ENCODE measurements around the gene CCER1.

CCER1 gene

DNA sequence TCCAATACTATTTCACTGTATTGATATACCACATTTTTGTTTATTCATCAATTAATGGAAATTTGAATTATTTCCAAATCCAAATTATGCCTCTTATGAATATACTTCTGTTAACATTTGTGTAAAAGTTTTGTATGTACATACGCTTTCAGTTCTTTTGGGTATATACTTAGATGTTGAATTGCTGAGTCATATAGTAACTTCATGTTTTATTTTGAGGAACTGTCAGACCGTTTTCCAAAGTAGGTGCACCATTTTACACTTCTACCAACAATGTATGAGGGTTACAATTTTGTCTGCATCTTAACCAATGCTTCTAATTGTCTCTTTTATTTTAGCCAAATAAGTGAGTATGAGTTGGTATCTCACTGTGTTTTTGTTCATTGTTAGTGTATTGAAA lies 10.2 kb upstream of the CCER1 start:
- DNase-seq (ENCODE audit: low read depth) = no peak

DNA sequence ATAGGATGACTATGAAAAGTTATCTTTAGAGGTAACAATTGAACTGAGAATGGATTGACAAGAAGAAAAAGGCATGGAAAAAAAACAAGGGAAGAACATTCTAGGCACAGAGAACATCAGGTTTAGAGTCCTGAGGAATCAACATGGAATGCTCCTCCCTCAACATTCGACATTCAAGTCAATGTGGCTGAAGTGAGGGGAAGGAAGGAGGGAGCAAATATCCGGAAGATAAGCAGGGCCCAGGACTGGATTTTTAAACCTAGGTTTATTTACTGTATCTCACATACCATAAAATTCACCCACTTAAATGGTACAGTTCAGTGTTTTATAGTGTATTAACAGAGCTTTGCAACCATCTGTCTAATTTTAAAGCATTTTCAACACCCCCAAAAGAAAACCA lies 9.6 kb upstream of the CCER1 start:
- DNase-seq (ENCODE audit: low read depth) = no peak

DNA sequence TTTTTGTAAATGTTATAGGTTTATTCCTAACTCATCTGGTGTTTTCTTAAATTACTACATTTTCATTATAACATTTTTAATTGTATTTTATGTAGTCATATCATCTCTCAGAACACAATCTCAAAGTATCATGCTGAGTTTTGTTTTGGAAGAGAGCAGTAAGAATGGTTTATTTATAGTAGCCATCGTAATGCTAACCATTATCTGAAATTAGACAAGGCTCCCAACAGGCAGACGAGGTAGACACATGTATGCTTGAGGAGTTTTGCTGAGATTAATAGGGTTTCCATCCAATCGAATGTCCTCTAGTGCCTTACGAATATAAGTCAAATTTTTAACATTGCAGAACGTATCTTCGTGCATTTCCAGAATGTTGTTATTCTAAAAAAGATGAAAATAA lies 9.0 kb upstream of the CCER1 start:
- DNase-seq (ENCODE audit: low read depth) = no peak

DNA sequence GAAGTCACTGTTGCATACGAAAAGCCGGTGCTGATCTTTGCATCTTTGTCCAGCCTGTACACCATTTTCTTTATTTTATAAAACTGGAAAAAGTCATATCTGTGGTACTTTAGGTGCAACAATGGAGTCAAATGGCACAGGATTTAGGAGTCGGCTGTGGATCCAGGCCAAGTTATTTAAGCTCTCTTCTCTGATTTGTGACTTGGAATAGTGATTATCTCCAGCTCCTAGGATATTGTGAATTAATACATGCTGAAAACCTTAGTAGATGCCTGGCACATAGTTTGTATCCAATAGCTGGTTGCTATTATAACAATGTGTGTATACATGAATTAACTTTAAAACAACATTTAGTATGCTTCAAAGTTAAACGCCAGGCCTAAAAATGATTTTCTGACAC lies 6.2 kb upstream of the CCER1 start:
- no peak for DNase-seq (ENCODE audit: low read depth)

DNA sequence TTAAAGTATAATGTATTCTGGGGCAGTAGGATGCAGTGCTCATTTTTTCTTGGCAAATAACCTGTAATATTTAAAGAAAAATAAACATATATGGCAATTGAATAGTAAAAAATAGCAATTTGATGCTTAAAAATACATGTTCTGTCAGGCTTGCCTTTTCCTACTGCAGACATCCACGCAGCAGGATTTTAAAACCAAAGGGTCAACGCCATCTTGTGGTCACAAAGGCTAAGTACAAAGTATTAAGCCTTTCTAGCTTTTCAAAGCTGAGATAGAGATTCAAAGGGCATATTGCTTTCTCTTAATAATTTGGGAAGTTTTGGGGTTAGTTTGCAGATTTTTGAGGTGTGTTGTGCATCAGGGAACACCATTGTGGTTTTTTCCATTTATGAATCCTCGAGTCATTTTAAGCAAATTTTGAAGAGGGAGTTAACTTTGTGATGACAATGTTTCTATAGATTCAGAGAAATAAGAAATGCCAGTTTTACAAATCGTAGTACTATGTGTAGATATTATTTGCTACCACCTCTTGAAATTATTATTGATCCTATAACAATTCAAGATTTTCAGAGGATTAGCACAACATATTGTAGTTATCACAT lies 4.7 kb upstream of the CCER1 start:
- DNase-seq (ENCODE audit: low read depth) = peak; percentile 65

DNA sequence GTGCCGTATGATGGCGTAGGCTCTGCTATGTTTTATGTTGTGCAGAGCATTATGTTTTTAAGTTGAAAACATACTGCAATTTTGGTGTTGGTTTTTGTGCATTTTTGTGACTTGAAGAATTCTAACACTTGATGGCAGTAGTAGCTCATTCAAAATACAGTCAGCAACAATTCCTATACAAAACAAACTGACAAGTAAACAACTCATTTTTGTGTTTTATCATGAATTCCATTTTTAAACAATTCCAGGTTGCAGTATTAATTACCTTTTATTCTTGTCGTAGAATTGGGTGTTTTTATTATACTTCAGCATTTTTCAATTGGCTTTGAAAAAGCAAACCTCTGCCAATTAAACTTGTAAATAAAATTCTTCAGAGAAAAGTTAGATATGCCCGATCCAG lies 4.1 kb upstream of the CCER1 start:
- peak; percentile 13 for DNase-seq (ENCODE audit: low read depth)

DNA sequence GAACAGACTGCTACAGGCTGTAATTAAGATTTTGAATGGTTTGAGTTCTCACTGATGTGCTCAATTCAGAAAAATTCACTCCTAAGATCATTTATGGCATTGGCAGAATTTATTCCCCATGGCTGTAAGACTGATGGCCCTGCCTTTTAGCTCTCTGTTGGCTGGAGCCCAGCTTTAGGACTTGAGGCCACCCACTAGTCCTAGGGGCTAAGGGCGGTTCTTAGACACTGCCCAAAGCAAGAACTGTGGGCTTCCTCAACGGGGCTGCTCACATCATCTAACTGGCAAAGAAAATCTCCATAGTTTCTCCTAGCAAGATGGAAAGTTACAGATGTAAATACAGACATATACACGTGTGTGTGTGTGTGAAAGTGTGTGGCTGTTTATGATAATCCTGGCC lies 3.4 kb upstream of the CCER1 start:
- DNase-seq (ENCODE audit: low read depth) = no peak

DNA sequence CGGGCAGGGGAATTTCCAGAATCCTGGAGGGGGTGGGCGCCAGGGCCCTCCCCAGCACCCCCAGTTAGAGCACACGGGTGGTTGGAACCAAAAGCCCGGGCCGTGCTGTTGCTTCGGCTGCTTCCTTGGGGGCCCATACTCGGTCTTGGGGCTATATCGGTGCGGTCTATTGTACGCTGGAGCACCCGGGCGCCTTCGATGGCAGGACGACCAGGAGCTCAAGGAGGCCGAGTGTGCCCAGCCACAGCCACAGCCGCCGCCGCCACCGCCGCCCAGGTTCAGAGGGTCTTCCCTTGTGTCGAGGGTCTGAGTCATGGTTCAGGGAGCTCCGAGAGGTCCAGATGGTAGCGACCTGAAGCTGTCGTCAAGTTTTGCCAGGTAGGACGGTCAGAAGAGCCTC lies 548 bp downstream of the CCER1 start:
- DNase-seq (ENCODE audit: low read depth) = no peak

DNA sequence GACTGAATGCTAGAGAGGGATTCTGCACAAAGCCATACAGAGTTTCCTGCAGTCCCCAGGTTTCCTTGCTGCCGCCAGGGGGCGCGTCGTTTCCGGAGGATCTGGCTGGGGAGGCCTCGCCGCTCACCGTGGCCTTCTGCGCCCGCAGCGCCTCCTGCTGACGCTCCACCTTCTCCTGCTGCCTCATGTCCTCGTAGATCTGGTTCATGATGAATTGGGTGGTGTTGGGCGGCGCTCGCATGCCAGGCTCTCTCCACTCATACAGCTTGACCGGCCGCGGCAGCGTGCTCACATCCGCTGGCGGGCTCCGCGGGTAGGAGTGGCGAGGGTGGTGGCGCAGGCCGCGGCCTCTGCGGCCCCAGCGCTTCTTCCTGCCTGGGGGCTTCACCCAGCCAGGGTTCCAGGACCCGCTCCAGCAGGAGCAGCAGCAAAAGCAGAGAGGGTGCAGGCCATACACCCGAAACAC lies 987 bp downstream of the CCER1 start:
- no peak for DNase-seq (ENCODE audit: low read depth)

DNA sequence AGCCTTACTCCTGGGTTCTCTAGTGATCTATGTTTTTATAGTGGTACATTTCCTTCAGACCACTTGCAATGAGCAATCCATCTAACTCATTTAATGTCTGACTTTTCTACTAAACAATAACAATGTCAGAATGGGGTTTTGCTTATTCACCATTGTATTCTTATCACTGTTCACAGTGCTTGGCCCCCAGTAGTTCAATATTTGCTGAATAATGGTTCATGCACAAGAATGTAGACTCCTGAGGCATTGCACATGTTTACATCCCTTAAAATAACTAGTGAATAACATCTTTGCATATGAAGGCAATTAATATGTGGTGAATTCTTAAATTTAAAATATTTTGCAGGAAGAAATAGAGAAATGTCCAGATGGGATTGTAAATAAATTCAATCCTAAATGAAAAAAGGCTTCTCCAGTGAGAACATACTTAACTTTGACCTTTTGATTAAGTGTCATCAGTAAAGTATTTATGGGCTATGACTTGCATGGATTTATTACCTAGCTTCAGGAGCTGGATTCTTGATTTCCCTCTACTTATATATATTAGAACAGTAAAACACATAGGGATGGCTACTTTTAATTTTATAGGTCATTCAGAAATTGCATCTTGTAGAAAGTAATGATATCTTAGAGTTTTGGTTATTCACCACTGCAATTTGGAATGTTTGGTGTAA lies 3.4 kb downstream of the CCER1 start:
- no peak for DNase-seq (ENCODE audit: low read depth)

DNA sequence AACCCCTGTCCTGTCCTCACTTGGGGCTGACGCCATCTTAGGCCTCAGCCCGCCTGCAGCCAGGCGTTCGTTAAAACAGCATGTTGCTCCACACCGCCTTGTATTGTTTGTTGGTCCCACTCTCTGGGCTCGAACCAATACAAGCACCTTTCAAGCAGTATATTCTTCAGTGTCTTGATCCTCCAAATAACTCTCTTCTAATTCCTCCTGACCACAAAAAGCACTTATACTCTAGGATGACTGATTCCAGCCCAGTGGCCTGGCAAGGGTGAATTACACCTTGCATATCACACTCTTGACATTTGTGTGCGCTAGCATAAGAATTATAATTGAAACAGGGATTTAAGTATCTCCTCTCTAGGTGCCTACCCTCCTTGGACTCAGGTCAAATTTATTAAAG lies 7.1 kb downstream of the CCER1 start:
- no peak for DNase-seq (ENCODE audit: low read depth)

DNA sequence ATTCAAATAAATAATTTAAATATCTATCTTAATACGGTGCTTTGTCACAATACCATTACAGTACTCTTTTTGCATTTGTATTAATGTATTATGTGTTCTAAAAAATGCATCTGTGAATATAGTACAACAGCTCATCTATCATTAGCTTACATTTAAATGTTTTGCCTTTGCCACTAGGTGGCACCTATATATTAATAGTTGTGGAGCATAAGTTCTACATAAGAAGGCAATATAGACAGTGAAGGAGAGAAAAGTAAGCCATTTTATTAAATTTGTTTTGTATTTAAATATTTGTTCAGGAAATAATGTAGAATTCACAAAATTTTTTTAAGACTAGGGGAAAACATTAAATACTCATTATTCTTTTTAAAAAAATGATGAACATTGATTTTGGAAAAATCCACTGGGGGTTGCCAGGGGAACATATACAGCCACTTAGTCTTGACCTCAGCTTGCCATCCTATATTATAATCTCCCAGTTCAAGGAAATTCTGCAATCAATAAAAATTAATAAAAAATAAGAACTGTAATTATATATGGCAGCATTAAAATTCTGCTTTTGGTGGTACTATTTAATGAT lies 9.8 kb downstream of the CCER1 start:
- peak; percentile 66 for DNase-seq (ENCODE audit: low read depth)

DNA sequence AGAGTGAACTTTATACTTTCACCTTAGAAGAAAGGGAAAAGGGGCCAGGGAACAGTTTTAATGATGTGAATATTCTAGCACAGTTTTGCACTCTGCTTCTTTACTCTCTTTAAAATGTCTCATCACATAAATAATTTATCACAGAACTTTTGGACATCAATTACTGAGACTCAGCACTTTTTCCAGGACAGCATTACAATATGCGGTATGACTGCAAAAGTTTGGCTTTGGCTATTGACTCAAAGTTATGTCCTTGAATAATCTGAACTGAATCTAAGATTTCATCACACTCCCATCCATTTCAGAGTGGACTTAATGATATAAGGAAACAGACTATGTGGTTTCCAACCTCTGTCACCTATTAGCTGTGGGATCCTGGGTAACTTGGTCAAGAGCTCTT lies 11.7 kb downstream of the CCER1 start:
- no peak for DNase-seq (ENCODE audit: low read depth)

DNA sequence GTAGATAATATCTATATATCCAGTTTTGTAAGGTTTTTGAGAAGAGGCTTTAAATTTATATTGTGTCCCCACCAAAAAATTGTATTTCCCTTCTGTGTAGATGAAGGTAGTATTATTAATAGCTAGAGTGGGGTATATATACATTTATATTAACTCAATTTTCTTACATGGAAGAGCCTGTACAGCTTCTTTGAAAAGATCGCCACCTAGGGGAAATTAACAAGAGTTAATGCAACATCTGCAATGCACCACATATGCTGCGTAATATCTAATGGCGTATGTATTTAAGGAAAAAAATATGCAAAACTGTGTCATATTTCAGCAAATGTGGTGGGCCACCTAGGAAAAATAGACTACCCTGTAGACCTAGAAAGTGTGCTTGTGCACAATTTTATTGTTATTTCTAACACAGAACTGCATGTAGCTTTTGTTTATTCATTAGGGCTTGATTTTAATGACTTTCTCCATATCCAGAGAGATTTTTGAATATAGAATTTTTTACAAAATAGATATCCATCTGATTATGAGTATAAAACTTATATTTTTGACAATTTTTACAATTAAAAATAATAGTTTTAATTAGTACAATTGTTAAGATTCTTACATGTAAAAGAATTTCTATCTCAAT lies 14.0 kb downstream of the CCER1 start:
- peak; percentile 81 for DNase-seq (ENCODE audit: low read depth)

DNA sequence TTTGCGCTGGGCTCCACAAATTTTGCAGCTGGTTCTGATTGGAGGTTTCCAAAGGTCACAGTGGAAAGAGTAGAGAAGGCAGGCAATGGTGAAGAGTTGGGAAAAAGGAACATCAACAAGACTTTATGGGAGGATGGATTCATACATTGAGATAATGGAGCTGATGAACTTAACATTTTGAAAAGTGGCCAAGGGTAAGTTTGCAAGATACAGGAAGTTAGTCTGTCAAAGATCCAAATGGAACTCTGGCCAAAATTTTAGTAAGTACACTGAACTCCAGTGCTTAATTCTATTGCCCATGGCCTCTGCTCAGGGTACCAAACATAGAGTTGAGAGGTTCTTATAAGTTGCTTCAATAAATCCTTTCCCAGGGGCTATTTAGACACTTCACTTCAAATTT lies 15.6 kb downstream of the CCER1 start:
- DNase-seq (ENCODE audit: low read depth) = no peak

DNA sequence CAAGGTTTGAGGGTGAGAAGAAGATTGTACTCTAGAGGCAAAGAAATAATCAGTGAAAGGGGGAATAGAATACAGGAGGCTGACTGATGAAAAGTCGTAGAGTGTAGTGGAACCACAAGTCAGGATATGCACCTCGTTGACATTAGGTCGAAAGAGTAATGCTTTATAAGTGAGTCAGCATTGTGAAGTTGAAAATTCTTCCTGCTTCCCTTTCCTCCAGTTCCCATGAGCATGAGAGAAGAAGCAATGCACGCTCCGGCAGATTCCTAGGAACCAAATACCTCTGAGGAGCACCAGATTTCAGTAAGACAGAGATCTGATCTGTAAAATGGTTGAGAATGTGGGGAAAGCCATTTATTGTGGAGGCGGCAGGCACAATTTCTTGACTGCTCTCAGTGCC lies 16.5 kb downstream of the CCER1 start:
- DNase-seq (ENCODE audit: low read depth) = peak; percentile 79

DNA sequence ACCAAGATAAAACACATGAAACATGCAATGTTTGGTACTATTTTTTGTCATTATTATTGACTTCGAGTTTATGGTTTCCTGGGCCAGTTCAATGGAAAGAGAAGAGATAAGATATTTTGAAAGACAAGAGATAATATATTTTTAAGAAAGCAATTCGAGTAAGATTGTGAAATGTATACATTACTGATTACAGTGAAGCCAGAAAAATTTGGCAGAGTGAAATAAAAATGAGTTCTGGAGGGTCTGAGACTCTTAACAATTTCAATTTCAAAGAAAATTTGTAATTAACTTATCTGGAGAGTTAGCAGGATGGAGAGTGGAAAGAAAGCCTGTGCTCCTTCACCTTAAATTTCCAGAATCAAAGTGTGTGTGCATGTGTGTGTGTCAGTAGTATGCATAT lies 17.3 kb downstream of the CCER1 start:
- DNase-seq (ENCODE audit: low read depth) = no peak

DNA sequence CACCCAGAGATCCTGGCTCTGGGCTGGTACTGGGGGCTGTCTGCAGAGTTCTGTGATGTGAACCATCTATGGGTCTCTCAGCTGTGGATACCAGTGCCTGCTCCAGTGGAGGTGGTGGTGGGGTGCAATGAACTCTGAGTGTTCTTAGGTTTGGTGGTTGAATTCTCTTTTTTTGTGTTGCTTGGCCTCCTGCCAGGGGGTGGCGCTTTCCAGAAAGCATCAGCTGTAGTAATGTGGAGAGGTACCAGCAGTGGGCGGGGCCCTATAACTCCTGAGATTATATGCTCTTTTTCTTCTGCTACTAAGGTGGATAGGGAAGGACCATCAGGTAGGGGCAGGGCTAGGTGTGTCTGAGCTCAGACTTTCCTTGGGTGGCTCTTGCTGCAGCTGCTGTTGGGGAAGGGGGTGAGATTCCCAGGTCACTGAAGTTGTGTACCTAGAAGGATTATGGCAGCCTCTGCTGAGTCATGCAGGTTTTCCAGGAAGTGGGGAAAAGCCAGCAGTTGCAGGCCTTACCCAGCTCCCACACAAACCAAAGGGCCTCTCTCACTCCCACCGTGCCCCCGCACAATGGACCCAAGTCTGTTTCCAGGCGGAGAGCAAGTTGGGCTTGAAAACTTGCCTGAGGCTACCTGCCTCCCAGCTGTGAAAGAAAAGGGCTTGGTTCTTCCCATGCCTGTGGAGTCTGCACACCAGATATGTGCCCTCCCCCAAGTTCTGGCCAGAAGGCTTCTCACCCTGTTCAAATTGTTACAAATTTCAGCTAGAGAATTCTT lies 18.6 kb downstream of the CCER1 start:
- no peak for DNase-seq (ENCODE audit: low read depth)

DNA sequence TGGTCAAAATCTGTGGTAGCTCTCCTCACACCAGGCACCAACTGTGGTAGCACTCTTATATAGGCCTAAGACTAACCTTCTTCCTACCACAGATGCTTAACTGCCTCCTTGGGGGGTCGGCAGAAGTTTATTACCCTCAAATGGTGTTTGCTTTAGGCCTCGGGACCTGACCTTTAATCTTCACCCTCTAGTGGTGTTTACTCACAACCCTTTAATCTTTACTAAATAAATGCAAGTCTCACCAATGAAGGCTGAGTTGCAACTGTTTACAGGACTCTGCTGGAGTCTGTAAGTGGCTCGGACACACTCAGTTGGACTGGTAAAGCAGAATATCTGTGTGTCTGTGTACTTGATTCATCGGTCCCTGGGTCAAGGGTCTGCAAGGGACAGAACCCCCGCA lies 29.4 kb downstream of the CCER1 start:
- DNase-seq (ENCODE audit: low read depth) = no peak

DNA sequence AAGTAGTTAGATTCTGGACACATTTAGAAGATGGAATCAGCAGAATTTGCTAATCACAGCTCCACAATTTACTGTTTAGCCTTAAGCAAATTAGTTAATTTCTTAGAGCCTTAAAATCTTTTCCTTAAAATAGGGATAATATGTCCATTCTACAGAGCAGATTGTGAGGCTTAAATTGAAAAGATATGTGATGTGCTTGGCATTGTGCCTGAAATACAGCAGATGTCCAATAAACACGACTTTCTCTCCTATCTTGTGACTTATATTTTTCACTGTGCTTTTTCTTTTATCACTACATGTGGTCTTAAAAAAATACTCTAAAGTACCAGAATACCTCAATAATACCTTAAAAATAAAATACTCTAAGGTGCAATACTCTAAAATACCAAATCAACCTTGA lies 30.6 kb downstream of the CCER1 start:
- no peak for DNase-seq (ENCODE audit: low read depth)

DNA sequence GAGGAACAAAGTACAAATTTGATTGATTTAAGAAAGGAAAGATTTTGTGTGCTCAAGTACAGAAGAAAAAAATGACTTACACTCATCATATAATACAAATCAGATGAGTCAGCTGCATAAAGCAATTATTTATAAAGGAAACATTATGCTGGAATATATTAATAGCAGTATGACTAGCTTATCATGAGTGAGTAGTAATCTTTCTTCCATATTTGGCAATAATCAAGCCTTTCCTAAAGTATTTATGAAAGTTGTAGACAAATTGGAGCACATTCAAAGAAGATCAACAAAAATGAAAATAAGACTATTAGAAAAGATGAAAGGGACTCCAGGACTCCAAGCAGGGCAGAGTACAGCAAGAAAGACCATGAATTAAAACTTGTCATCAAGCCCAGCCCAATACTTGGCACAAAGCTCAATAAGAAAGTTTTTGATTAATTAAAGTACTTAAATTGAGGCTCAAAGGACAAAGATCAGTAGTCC lies 32.8 kb downstream of the CCER1 start:
- DNase-seq (ENCODE audit: low read depth) = peak; percentile 43

DNA sequence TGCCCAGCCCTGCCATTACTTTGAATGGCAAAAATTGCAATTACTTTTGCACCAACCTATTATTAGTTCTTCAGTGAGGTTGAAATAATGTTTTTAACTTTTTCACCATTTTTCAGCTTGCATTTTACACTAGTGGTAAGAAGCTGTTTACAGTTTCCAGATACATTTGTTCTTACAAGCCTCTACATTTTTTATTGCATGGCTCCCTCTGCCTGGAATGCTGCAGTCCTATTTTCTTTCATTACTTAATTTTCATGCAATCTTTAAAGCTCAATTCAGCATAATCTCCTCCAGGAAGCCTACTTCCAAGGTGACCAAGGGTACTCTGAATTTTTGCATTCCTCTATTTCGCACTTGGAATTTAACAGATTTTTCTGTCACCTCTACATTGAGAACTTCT lies 33.4 kb downstream of the CCER1 start:
- DNase-seq (ENCODE audit: low read depth) = no peak

All from ELR (cell line).